SH-SY5Y (cell line): Measurements from ENCODE around the gene SEMA4B.

ENCODE experiments used
- GATA2 ChIP-seq: IDR thresholded peaks from 2 replicates; pipeline ENCODE4 v1.6.1; 2011; ENCODE audit warnings: mild to moderate bottlenecking, low read depth, low read length
- GATA3 ChIP-seq: IDR thresholded peaks from 2 replicates; pipeline ENCODE4 v1.6.1; 2011; ENCODE audit warnings: low read depth, mild to moderate bottlenecking, low read length, moderate library complexity

- TF ChIP-seq GATA2 (no peak), GATA3 (no peak)
These were observed 61.3 kb downstream of the SEMA4B start for GRCh38 chr15:90262426-90262825.
